Sigmoid colon (tissue), 7 donors: ENCODE results near the gene TRMT61A. TPM values are rescaled to one million over a fixed set of nuclear protein-coding genes. Genes with fewer than 3 reads are reported as not detected.
"Not testable (repeated sequence)": the region's sequence is repeated elsewhere in the genome, so short reads cannot be mapped to it uniquely, and the experiment has no call there.

Experiments
- DNase-seq: peaks from one replicate; pipeline ENCODE4 v3.0.0-alpha.2; 2019
- H3K27ac ChIP-seq, 4 donors: fragments of 200-600 bp; sonication (generic); one replicate each; pipeline ENCODE4 v1.5.1; 2016 to 2019; ENCODE audit warnings: mild to moderate bottlenecking in 1 of 4
- H3K27me3 ChIP-seq, 3 donors: fragments of 200-600 bp; sonication (generic); one replicate each; pipeline ENCODE4 v1.5.1; 2019; ENCODE audit warnings: mild to moderate bottlenecking in 1 of 3
- H3K36me3 ChIP-seq, 4 donors: fragments of 200-600 bp; sonication (generic); one replicate each; pipeline ENCODE4 v1.5.1; 2016 to 2019
- H3K4me1 ChIP-seq, 4 donors: fragments of 200-600 bp; sonication (generic); one replicate each; pipeline ENCODE4 v1.5.1; 2017 to 2019
- H3K4me3 ChIP-seq, 4 donors: fragments of 200-600 bp; sonication (generic); one replicate each; pipeline ENCODE4 v1.5.1; 2017 to 2019; ENCODE audit warnings: mild to moderate bottlenecking in 2 of 4, moderate library complexity in 1 of 4
- H3K9me3 ChIP-seq, 4 donors: fragments of 200-600 bp in 3 of 4; sonication (generic) in 3 of 4; one replicate each; pipeline versions ENCODE4 v1.5.1 to v1.6.1; 2013 to 2019
- CTCF ChIP-seq, 4 experiments: fragments of 450-650 bp in 3 of 4; fragments of 200-600 bp in 1 of 4; IDR thresholded peaks; one replicate each; pipeline ENCODE4 v1.5.1; 2016 to 2019; ENCODE audit warnings: antibody characterized with exemption in 4 of 4, mild to moderate bottlenecking in 3 of 4, moderate library complexity in 2 of 4
- EP300 ChIP-seq, 4 donors: sonication (generic); formaldehyde crosslinking; IDR thresholded peaks; one replicate each; pipeline ENCODE4 v1.6.1; 2017; ENCODE audit warnings: antibody characterized with exemption in 4 of 4
- POLR2A ChIP-seq, 2 donors: fragments of 450-650 bp; IDR thresholded peaks; one replicate each; pipeline ENCODE4 v1.6.1; 2016; ENCODE audit warnings: antibody characterized with exemption in 2 of 2, mild to moderate bottlenecking in 2 of 2, moderate library complexity in 2 of 2
- POLR2AphosphoS5 ChIP-seq, 4 donors: sonication (generic); formaldehyde crosslinking; IDR thresholded peaks; one replicate each; pipeline ENCODE4 v1.6.1; 2017; ENCODE audit warnings: antibody characterized with exemption in 4 of 4
- WGBS, 2 donors: extraction: QIAGEN DNeasy Blood & Tissue Kit; methylation state at CpG; one replicate each; pipeline ENCODE4 v1.1.7; 2013; 5-methylcytosine and 5-hydroxymethylcytosine counted together
- intact Hi-C: fragments of 100-400 bp; cut with DNase I; formaldehyde crosslinking; loops from one replicate; pipeline ENCODE4 v1.15.1; 2023
- polyA plus RNA-seq, 3 donors: library from polyadenylated mRNA; stranded (reverse); fragments of 200-250 nt; gene quantifications; one replicate each; pipeline ENCODE4 v1.2.3, GENCODE V29; 2013
- total RNA-seq, 4 donors: library from RNA; depleted of rRNA; stranded (reverse); fragments of >200 nt; gene quantifications; one replicate each; pipeline ENCODE4 v1.1.0, GENCODE V29; 2016
- donor health status: healthy with polysubstance abuse.
- donor health status: Bipolar disorder and iron deficiency.
- donor health status: healthy.

Gene TRMT61A
- total and polyA plus RNA-seq, 7 donors, result 4.2 to 27.2 (median 20.2) TPM

GRCh38 chr14:103524002-103524935 is 4.7 kb upstream of the TRMT61A start:
- Histone ChIP-seq H3K4me3 (no peak overlapping the region), H3K9me3 (no peaks in the 10 kb centered on the region), H3K36me3 (peaks cover 5 to 12% (median 11%) of the 10 kb centered on the region in 4 donors), H3K27ac (peak overlapping the region in 3 of 4 donors; percentile 92 to 98 (median 94)), H3K4me1 (peaks cover 0 to 73% (median 64%) of the 10 kb centered on the region in 4 donors), H3K27me3 (no peaks in the 10 kb centered on the region)
- 62 to 79% methylated on average over 12 of the region's 12 CpGs for WGBS, 2 donors
- intact Hi-C loops, result no loop called here
- DNase-seq, result no peak
- TF ChIP-seq POLR2AphosphoS5 (IDR thresholded peaks at IDR 0.05), result no peak
- no peak for TF ChIP-seq EP300 (IDR thresholded peaks at IDR 0.05)
- no peak for TF ChIP-seq POLR2A (IDR thresholded peaks at IDR 0.05)
- no peak for TF ChIP-seq CTCF (IDR thresholded peaks at IDR 0.05)

GRCh38 chr14:103525430-103526246 is 3.4 kb upstream of the TRMT61A start:
- peak overlapping the region in 3 of 4 donors; percentile 92 to 98 (median 94) for H3K27ac ChIP-seq
- H3K4me3 ChIP-seq, DNase-seq, H3K36me3 ChIP-seq, H3K27me3 ChIP-seq, intact Hi-C loops, H3K9me3 ChIP-seq: not testable (repeated sequence)
- H3K4me1 ChIP-seq, result peaks cover 0 to 73% (median 64%) of the 10 kb centered on the region in 4 donors
- WGBS, 2 donors, result 36 to 66% methylated on average over 17 of the region's 17 CpGs

GRCh38 chr14:103526247-103526913 is 2.6 kb upstream of the TRMT61A start:
- no peak for TF ChIP-seq EP300 (IDR thresholded peaks at IDR 0.05)
- no peak for TF ChIP-seq CTCF (IDR thresholded peaks at IDR 0.05)
- TF ChIP-seq POLR2A (IDR thresholded peaks at IDR 0.05), result no peak
- TF ChIP-seq POLR2AphosphoS5 (IDR thresholded peaks at IDR 0.05), result no peak
- H3K9me3 ChIP-seq, result no peaks in the 10 kb centered on the region
- no peak for DNase-seq
- intact Hi-C loops, result no loop called here
- H3K27me3 ChIP-seq, result no peaks in the 10 kb centered on the region
- H3K4me1 ChIP-seq, result peaks cover 0 to 76% (median 68%) of the 10 kb centered on the region in 4 donors
- 38 to 65% methylated on average over 8 of the region's 8 CpGs for WGBS, 2 donors
- peaks cover 0 to 9% (median 3%) of the 10 kb centered on the region in 4 donors for H3K36me3 ChIP-seq
- no peak overlapping the region for H3K4me3 ChIP-seq
- peak overlapping the region in 3 of 4 donors; percentile 92 to 98 (median 94) for H3K27ac ChIP-seq

GRCh38 chr14:103526914-103527248 is 2.1 kb upstream of the TRMT61A start:
- WGBS, 2 donors, result 94 to 95% methylated on average over 1 of the region's 1 CpG
- Histone ChIP-seq H3K9me3 (no peaks in the 10 kb centered on the region), H3K27me3 (no peaks in the 10 kb centered on the region), H3K36me3 (peaks cover 0 to 9% (median 3%) of the 10 kb centered on the region in 4 donors), H3K27ac (peak overlapping the region; percentile 90 to 98 (median 93)), H3K4me1 (peaks cover 0 to 81% (median 73%) of the 10 kb centered on the region in 4 donors), H3K4me3 (no peak overlapping the region)
- DNase-seq, result no peak
- TF ChIP-seq EP300 (IDR thresholded peaks at IDR 0.05), result no peak
- no peak for TF ChIP-seq CTCF (IDR thresholded peaks at IDR 0.05)
- TF ChIP-seq POLR2AphosphoS5 (IDR thresholded peaks at IDR 0.05), result no peak
- TF ChIP-seq POLR2A (IDR thresholded peaks at IDR 0.05), result no peak
- intact Hi-C loops, result no loop called here
